ENCODE data around the gene EGR4.
"Not testable (repeated sequence)": the region's sequence is repeated elsewhere in the genome, so short reads cannot be mapped to it uniquely, and the experiment has no call there.

Gene EGR4

DNA sequence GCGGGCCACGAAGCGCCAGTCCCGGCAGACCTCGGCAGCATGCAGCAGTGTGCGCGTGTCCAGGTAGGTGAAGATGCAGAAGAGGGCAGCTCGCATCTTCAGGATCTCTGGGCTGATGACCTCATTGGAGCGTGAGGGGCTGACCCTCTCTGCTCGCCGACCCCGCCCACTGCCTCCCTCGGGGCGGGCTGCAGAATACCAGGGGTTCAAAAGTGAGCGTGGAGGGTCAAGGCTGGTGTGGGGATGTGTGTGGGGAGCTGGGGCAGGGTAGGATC lies 29.1 kb downstream of the EGR4 start:
- Histone ChIP-seq H3K27me3 (ENCODE audit: control insufficient read depth in 3 of 3, insufficient read depth in 3 of 3, low read depth in 1 of 3, low read length in 3 of 3) (peaks cover 0 to 15% (median 8%) of the 10 kb centered on the region in 3 experiments), H3K4me3 (ENCODE audit: low read length in 2 of 2) (no peak overlapping the region), H3K4me2 (ENCODE audit: insufficient read depth, low read length, poor library complexity, severe bottlenecking) (no peak overlapping the region), H2AK5ac (ENCODE audit: low read depth, low read length) (no peak overlapping the region), H2AFZ (ENCODE audit: low read length) (no peak overlapping the region), H3K23ac (ENCODE audit: low read depth, low read length, poor library complexity) (no peak overlapping the region), H3K14ac (ENCODE audit: low read length) (no peak overlapping the region), H2BK120ac (ENCODE audit: low read depth, low read length) (no peak overlapping the region), H2BK15ac (ENCODE audit: low read length) (no peak overlapping the region), H2BK12ac (ENCODE audit: low read length) (no peak overlapping the region), H4K8ac (ENCODE audit: low read depth, low read length) (no peak overlapping the region), H3K9ac (ENCODE audit: low read depth, low read length, poor library complexity) (no peak overlapping the region), H2BK5ac (ENCODE audit: low read length) (no peak overlapping the region), H3K4me1 (ENCODE audit: control insufficient read depth in 2 of 2, insufficient read depth in 1 of 2, low read depth in 1 of 2, low read length in 2 of 2) (peaks cover 0 to 7% of the 10 kb centered on the region in 2 donors), H3K36me3 (replicated peaks in 1 of 2; ENCODE audit: control insufficient read depth in 2 of 2, insufficient read depth in 2 of 2, low read length in 2 of 2) (peaks cover 3 to 6% of the 10 kb centered on the region in 2 donors), H4K91ac (ENCODE audit: low read depth, low read length, poor library complexity) (no peak overlapping the region), H3K27ac (replicated peaks; ENCODE audit: low read length) (no peak overlapping the region), H3K4ac (ENCODE audit: low read length) (no peak overlapping the region), H3K79me1 (ENCODE audit: low read depth, low read length) (peaks cover 7% of the 10 kb centered on the region), H3K18ac (ENCODE audit: low read length) (peak overlapping the region; percentile 38), H3K9me3 (replicated peaks in 1 of 2; ENCODE audit: control insufficient read depth in 2 of 2, insufficient read depth in 1 of 2, low read depth in 1 of 2, low read length in 2 of 2) (no peaks in the 10 kb centered on the region)
- no CpG with 5 or more reads among the region's 15 CpGs for WGBS, 2 donors (ENCODE audit: extremely low coverage in 2 of 2, insufficient read length in 2 of 2, insufficient replicate concordance in 1 of 2)
- no peak for DNase-seq (ENCODE audit: low spot score)

DNA sequence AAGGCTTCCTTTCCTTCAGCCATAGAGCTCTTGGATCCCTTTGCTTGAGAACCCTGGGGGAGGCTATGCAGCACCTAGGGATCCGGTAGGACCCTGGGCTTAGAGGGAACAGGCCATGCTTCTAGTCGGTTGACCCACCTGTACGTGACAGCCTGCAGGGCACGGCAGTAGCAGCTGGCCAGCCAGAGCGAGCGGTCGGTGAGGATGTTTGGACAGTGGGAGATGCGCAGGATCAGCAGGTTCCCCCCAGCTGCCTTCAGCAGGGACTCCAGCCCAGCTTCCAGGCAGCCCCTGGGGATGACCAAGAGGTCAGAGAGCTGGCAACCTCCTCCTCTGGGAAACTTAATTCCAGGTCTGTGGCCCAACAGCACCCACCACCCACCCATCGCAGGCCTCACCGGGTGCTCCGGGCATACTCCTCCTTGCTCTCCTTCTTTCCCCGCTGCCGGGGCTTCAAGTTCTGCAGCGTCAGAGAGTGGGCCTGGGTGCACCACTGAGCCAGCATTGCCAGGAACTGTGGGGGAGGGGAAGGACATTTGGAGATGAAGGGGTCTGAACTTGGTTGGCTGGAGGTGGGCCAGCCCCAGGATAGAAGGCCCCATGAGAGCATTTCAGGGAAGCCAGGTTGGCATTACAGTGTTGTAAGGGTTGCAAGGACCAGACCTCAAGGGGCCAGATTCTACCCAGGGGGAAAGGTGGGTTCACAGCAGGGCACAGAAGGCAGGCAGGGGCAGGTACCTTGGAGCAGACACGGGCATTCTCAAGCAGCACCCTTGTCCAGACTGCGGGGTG lies 29.6 kb downstream of the EGR4 start:
- no CpG with 5 or more reads among the region's 16 CpGs for WGBS, 2 donors (ENCODE audit: extremely low coverage in 2 of 2, insufficient read length in 2 of 2, insufficient replicate concordance in 1 of 2)
- H2BK120ac ChIP-seq (ENCODE audit: low read depth, low read length), result no peak overlapping the region

DNA sequence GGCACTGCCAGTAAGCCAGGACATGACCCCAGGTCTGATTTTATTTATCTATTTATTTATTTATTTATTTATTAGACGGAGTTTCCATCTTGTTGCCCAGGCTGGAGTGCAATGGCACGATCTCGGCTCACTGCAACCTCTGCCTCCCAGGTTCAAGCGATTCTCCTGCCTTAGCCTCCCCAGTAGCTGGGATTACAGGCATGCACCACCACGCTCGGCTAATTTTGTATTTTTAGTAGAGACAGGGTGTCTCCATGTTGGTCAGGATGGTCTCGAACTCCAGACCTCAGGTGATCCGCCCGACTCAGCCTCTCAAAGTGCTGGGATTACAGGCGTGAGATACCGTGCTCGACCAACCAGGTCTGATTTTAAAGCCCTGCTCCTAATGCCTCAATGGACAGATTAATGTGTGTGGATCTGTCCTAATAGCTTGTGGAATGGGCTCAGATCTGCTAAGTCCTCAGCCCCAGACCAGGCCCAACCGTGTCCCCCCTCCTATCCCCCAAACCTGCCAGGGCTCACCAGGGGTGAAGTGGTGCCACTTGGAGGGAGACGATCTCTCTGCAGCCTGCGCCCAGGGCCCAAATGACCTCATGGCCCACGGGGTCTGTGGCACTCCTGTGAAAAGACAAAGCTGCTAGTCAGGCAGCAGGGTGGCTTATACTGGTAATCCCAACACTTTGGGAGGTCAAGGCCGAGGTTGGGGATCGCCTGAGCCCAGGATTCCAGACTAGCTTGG lies 30.5 kb downstream of the EGR4 start:
- H2AFZ ChIP-seq (ENCODE audit: low read length); H2BK120ac ChIP-seq (ENCODE audit: low read depth, low read length); H3K4me1 ChIP-seq (ENCODE audit: control insufficient read depth in 2 of 2, insufficient read depth in 1 of 2, low read depth in 1 of 2, low read length in 2 of 2); H3K14ac ChIP-seq (ENCODE audit: low read length); H3K27me3 ChIP-seq (ENCODE audit: control insufficient read depth in 3 of 3, insufficient read depth in 3 of 3, low read depth in 1 of 3, low read length in 3 of 3); H4K91ac ChIP-seq (ENCODE audit: low read depth, low read length, poor library complexity); H3K27ac ChIP-seq (replicated peaks; ENCODE audit: low read length); H4K8ac ChIP-seq (ENCODE audit: low read depth, low read length); H3K9me3 ChIP-seq (replicated peaks in 1 of 2; ENCODE audit: control insufficient read depth in 2 of 2, insufficient read depth in 1 of 2, low read depth in 1 of 2, low read length in 2 of 2); H2AK5ac ChIP-seq (ENCODE audit: low read depth, low read length); DNase-seq (ENCODE audit: low spot score); H3K9ac ChIP-seq (ENCODE audit: low read depth, low read length, poor library complexity); H3K23ac ChIP-seq (ENCODE audit: low read depth, low read length, poor library complexity); H2BK12ac ChIP-seq (ENCODE audit: low read length); H3K4me3 ChIP-seq (ENCODE audit: low read length in 2 of 2); H3K4me2 ChIP-seq (ENCODE audit: insufficient read depth, low read length, poor library complexity, severe bottlenecking); H3K79me1 ChIP-seq (ENCODE audit: low read depth, low read length); H3K36me3 ChIP-seq (replicated peaks in 1 of 2; ENCODE audit: control insufficient read depth in 2 of 2, insufficient read depth in 2 of 2, low read length in 2 of 2); H3K4ac ChIP-seq (ENCODE audit: low read length); H2BK15ac ChIP-seq (ENCODE audit: low read length); H2BK5ac ChIP-seq (ENCODE audit: low read length): not testable (repeated sequence)
- WGBS, 2 donors (ENCODE audit: extremely low coverage in 2 of 2, insufficient read length in 2 of 2, insufficient replicate concordance in 1 of 2), result no CpG with 5 or more reads among the region's 18 CpGs
- peak overlapping the region; percentile 38 for H3K18ac ChIP-seq (ENCODE audit: low read length)

More for the DNA sequence above, 29.6 kb downstream of the EGR4 start:
- Histone ChIP-seq H3K36me3 (replicated peaks in 1 of 2; ENCODE audit: control insufficient read depth in 2 of 2, insufficient read depth in 2 of 2, low read length in 2 of 2) (peaks cover 4 to 6% of the 10 kb centered on the region in 2 donors), H2BK12ac (ENCODE audit: low read length) (no peak overlapping the region), H3K9me3 (replicated peaks in 1 of 2; ENCODE audit: control insufficient read depth in 2 of 2, insufficient read depth in 1 of 2, low read depth in 1 of 2, low read length in 2 of 2) (no peaks in the 10 kb centered on the region), H3K4me1 (ENCODE audit: control insufficient read depth in 2 of 2, insufficient read depth in 1 of 2, low read depth in 1 of 2, low read length in 2 of 2) (peaks cover 0 to 6% of the 10 kb centered on the region in 2 donors), H3K9ac (ENCODE audit: low read depth, low read length, poor library complexity) (no peak overlapping the region), H2BK5ac (ENCODE audit: low read length) (no peak overlapping the region), H3K18ac (ENCODE audit: low read length) (peak overlapping the region; percentile 38), H3K27ac (replicated peaks; ENCODE audit: low read length) (no peak overlapping the region), H4K91ac (ENCODE audit: low read depth, low read length, poor library complexity) (no peak overlapping the region), H3K14ac (ENCODE audit: low read length) (no peak overlapping the region), H3K4me3 (ENCODE audit: low read length in 2 of 2) (no peak overlapping the region), H3K4ac (ENCODE audit: low read length) (no peak overlapping the region), H2BK15ac (ENCODE audit: low read length) (no peak overlapping the region), H2AK5ac (ENCODE audit: low read depth, low read length) (no peak overlapping the region), H2AFZ (ENCODE audit: low read length) (no peak overlapping the region), H3K27me3 (ENCODE audit: control insufficient read depth in 3 of 3, insufficient read depth in 3 of 3, low read depth in 1 of 3, low read length in 3 of 3) (peaks cover 0 to 9% (median 3%) of the 10 kb centered on the region in 3 experiments), H3K79me1 (ENCODE audit: low read depth, low read length) (peaks cover 7% of the 10 kb centered on the region), H4K8ac (ENCODE audit: low read depth, low read length) (no peak overlapping the region), H3K4me2 (ENCODE audit: insufficient read depth, low read length, poor library complexity, severe bottlenecking) (no peak overlapping the region), H3K23ac (ENCODE audit: low read depth, low read length, poor library complexity) (no peak overlapping the region)
- DNase-seq (ENCODE audit: low spot score), result no peak

DNA sequence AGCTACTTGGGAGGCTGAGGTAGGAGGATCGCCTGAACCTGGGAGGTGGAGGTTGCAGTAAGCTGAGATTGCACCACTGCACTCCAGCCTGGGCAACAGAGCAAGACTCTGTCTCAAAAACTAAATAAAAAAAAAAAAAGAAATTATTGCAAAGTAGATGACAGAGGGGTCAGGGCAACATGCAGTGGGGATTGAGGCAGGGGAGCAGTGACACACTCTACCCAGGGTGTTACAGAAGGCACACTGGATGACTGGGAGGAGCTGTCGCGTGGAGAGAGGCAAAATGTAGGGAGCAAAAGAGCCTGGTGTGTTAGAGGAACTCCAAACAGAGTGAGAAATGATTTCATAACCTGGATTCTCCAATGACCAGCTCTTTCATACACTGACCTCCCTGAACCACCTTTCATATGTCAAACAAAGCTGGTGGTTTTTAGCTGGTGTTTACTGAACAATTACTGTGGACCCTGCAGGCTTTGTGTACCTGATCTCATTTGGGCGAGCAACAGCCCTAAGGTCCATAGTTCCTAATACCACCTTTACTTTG lies 31.2 kb downstream of the EGR4 start:
- Histone ChIP-seq H2AK5ac (ENCODE audit: low read depth, low read length) (no peak overlapping the region), H3K23ac (ENCODE audit: low read depth, low read length, poor library complexity) (no peak overlapping the region), H3K27ac (replicated peaks; ENCODE audit: low read length) (no peak overlapping the region), H3K27me3 (ENCODE audit: control insufficient read depth in 3 of 3, insufficient read depth in 3 of 3, low read depth in 1 of 3, low read length in 3 of 3) (no peaks in the 10 kb centered on the region), H3K4me2 (ENCODE audit: insufficient read depth, low read length, poor library complexity, severe bottlenecking) (no peak overlapping the region), H3K4me1 (ENCODE audit: control insufficient read depth in 2 of 2, insufficient read depth in 1 of 2, low read depth in 1 of 2, low read length in 2 of 2) (peaks cover 0 to 2% of the 10 kb centered on the region in 2 donors), H3K18ac (ENCODE audit: low read length) (no peak overlapping the region), H3K36me3 (replicated peaks in 1 of 2; ENCODE audit: control insufficient read depth in 2 of 2, insufficient read depth in 2 of 2, low read length in 2 of 2) (peaks cover 6 to 9% of the 10 kb centered on the region in 2 donors), H2BK120ac (ENCODE audit: low read depth, low read length) (no peak overlapping the region), H3K79me1 (ENCODE audit: low read depth, low read length) (peaks cover 7% of the 10 kb centered on the region), H3K4ac (ENCODE audit: low read length) (no peak overlapping the region), H3K4me3 (ENCODE audit: low read length in 2 of 2) (no peak overlapping the region), H2BK5ac (ENCODE audit: low read length) (no peak overlapping the region), H2AFZ (ENCODE audit: low read length) (no peak overlapping the region), H2BK12ac (ENCODE audit: low read length) (no peak overlapping the region), H4K91ac (ENCODE audit: low read depth, low read length, poor library complexity) (no peak overlapping the region), H2BK15ac (ENCODE audit: low read length) (no peak overlapping the region), H3K14ac (ENCODE audit: low read length) (no peak overlapping the region), H4K8ac (ENCODE audit: low read depth, low read length) (no peak overlapping the region), H3K9me3 (replicated peaks in 1 of 2; ENCODE audit: control insufficient read depth in 2 of 2, insufficient read depth in 1 of 2, low read depth in 1 of 2, low read length in 2 of 2) (no peaks in the 10 kb centered on the region), H3K9ac (ENCODE audit: low read depth, low read length, poor library complexity) (no peak overlapping the region)
- no CpG with 5 or more reads among the region's 4 CpGs for WGBS, 2 donors (ENCODE audit: extremely low coverage in 2 of 2, insufficient read length in 2 of 2, insufficient replicate concordance in 1 of 2)
- DNase-seq (ENCODE audit: low spot score), result no peak
